OCI-LY1 (cell line): Measurements from ENCODE around the gene STAC3.

ENCODE experiments used
- H2AFZ ChIP-seq: fragments of 200-600 bp; sonication (generic), shearing (Covaris generic); 2 replicates; pipeline ENCODE4 v1.6.0; 2014; ENCODE audit warnings: antibody characterized with exemption, mild to moderate bottlenecking, low read length
- H3F3A ChIP-seq: fragments of 200-600 bp; sonication (generic), shearing (Covaris generic); 2 replicates; pipeline ENCODE4 v1.6.0; 2014; ENCODE audit warnings: mild to moderate bottlenecking, antibody characterized with exemption, low read length, moderate library complexity; ENCODE audit not compliant: insufficient read depth
- H3K27ac ChIP-seq: fragments of 200-600 bp; sonication (generic); 2 replicates; pipeline ENCODE4 v1.5.1; 2014; ENCODE audit warnings: low read length, mixed run types, mild to moderate bottlenecking, low read depth; ENCODE audit not compliant: poor library complexity, severe bottlenecking
- H3K27me3 ChIP-seq: fragments of 200-600 bp; sonication (generic); 2 replicates; pipeline ENCODE4 v1.6.0; 2014; ENCODE audit warnings: antibody characterized with exemption, mild to moderate bottlenecking, low read length, moderate library complexity; ENCODE audit not compliant: insufficient read depth
- H3K36me3 ChIP-seq: fragments of 200-600 bp; sonication (generic); 2 replicates; pipeline ENCODE4 v1.6.1; 2014; ENCODE audit warnings: mild to moderate bottlenecking, antibody characterized with exemption, low read length, moderate library complexity, mixed read lengths; ENCODE audit not compliant: insufficient read depth
- H3K4me1 ChIP-seq: fragments of 200-600 bp; sonication (generic); 2 replicates; pipeline ENCODE4 v1.5.1; 2014; ENCODE audit warnings: mild to moderate bottlenecking, low read length, moderate library complexity; ENCODE audit not compliant: insufficient read depth, severe bottlenecking
- H3K4me2 ChIP-seq: fragments of 200-600 bp; sonication (generic), shearing (Covaris generic); 2 replicates; pipeline ENCODE4 v1.6.1; 2014; ENCODE audit warnings: low read length
- H3K4me3 ChIP-seq: fragments of 200-600 bp; sonication (generic); 2 replicates; pipeline ENCODE4 v1.5.1; 2014; ENCODE audit warnings: low read length, low read depth, mild to moderate bottlenecking, mixed read lengths; ENCODE audit not compliant: poor library complexity, severe bottlenecking
- H3K79me2 ChIP-seq: fragments of 200-600 bp; shearing (Covaris generic); 2 replicates; pipeline ENCODE4 v1.6.1; 2016; ENCODE audit warnings: mixed run types, low read length, mixed read lengths; ENCODE audit not compliant: insufficient read depth
- H3K9ac ChIP-seq: fragments of 200-600 bp; sonication (generic), shearing (Covaris generic); 2 replicates; pipeline ENCODE4 v1.6.1; 2014; ENCODE audit warnings: mild to moderate bottlenecking, low read length, mixed read lengths
- H3K9me2 ChIP-seq: fragments of 200-600 bp; sonication (generic), shearing (Covaris generic); 2 replicates; pipeline ENCODE4 v1.6.1; 2014; ENCODE audit warnings: low read depth, mild to moderate bottlenecking, low read length, mixed read lengths
- H3K9me3 ChIP-seq: fragments of 200-600 bp; shearing (Covaris generic); 2 replicates; pipeline ENCODE4 v1.6.1; 2014; ENCODE audit warnings: low read length, mixed read lengths
- H4K20me1 ChIP-seq: fragments of 200-600 bp; sonication (generic), shearing (Covaris generic); 2 replicates; pipeline ENCODE4 v1.6.0; 2016; ENCODE audit warnings: mild to moderate bottlenecking, low read length; ENCODE audit not compliant: insufficient read depth
- EZH2 ChIP-seq: fragments of 200-600 bp; sonication (generic), shearing (Covaris generic); IDR thresholded peaks from 2 replicates; pipeline ENCODE4 v1.8.0; 2017; ENCODE audit warnings: borderline replicate concordance, mixed run types, mild to moderate bottlenecking, antibody characterized with exemption, low read length, moderate library complexity, mixed read lengths
- TF ChIP-seq, protein P1 (sequence below): fragments of 200-600 bp; sonication (generic), shearing (Covaris generic); IDR thresholded peaks from 2 replicates; pipeline ENCODE4 v1.5.1; 2017; ENCODE audit warnings: mild to moderate bottlenecking, antibody characterized with exemption, low read length, moderate library complexity, mixed read lengths

The STAC3 gene

GRCh38 chr12:57258977-57259970, 8.3 kb upstream of the STAC3 start:
- TF ChIP-seq, protein P1, sequence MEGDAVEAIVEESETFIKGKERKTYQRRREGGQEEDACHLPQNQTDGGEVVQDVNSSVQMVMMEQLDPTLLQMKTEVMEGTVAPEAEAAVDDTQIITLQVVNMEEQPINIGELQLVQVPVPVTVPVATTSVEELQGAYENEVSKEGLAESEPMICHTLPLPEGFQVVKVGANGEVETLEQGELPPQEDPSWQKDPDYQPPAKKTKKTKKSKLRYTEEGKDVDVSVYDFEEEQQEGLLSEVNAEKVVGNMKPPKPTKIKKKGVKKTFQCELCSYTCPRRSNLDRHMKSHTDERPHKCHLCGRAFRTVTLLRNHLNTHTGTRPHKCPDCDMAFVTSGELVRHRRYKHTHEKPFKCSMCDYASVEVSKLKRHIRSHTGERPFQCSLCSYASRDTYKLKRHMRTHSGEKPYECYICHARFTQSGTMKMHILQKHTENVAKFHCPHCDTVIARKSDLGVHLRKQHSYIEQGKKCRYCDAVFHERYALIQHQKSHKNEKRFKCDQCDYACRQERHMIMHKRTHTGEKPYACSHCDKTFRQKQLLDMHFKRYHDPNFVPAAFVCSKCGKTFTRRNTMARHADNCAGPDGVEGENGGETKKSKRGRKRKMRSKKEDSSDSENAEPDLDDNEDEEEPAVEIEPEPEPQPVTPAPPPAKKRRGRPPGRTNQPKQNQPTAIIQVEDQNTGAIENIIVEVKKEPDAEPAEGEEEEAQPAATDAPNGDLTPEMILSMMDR, result no peak
- no peak for TF ChIP-seq EZH2
- H3K4me3 ChIP-seq, result no peak overlapping the region

GRCh38 chr12:57255916-57256315, 4.9 kb upstream of the STAC3 start:
- Histone ChIP-seq H3K9ac (no peak overlapping the region), H3K4me2 (no peak overlapping the region), H3K27me3 (no peaks in the 10 kb centered on the region), H3K79me2 (no peaks in the 10 kb centered on the region), H3K27ac (no peak overlapping the region), H3F3A (no peaks in the 10 kb centered on the region), H3K9me2 (no peaks in the 10 kb centered on the region), H3K4me3 (no peak overlapping the region), H3K9me3 (no peaks in the 10 kb centered on the region), H2AFZ (no peak overlapping the region), H3K36me3 (peaks cover 41% of the 10 kb centered on the region), H3K4me1 (no peaks in the 10 kb centered on the region), H4K20me1 (no peaks in the 10 kb centered on the region)
- TF ChIP-seq, protein P1, result no peak
- no peak for TF ChIP-seq EZH2

More at GRCh38 chr12:57258977-57259970, 8.3 kb upstream of the STAC3 start:
- H4K20me1 ChIP-seq, result no peaks in the 10 kb centered on the region
- H3K79me2 ChIP-seq, result no peaks in the 10 kb centered on the region
- H2AFZ ChIP-seq, result no peak overlapping the region
- H3K9me2 ChIP-seq, result no peaks in the 10 kb centered on the region
- no peaks in the 10 kb centered on the region for H3K9me3 ChIP-seq
- peaks cover 4% of the 10 kb centered on the region for H3K4me1 ChIP-seq
- no peak overlapping the region for H3K9ac ChIP-seq
- peaks cover 49% of the 10 kb centered on the region for H3K36me3 ChIP-seq
- H3K27ac ChIP-seq, result no peak overlapping the region
- H3F3A ChIP-seq, result no peaks in the 10 kb centered on the region
- no peaks in the 10 kb centered on the region for H3K27me3 ChIP-seq
- H3K4me2 ChIP-seq, result no peak overlapping the region

DNA sequence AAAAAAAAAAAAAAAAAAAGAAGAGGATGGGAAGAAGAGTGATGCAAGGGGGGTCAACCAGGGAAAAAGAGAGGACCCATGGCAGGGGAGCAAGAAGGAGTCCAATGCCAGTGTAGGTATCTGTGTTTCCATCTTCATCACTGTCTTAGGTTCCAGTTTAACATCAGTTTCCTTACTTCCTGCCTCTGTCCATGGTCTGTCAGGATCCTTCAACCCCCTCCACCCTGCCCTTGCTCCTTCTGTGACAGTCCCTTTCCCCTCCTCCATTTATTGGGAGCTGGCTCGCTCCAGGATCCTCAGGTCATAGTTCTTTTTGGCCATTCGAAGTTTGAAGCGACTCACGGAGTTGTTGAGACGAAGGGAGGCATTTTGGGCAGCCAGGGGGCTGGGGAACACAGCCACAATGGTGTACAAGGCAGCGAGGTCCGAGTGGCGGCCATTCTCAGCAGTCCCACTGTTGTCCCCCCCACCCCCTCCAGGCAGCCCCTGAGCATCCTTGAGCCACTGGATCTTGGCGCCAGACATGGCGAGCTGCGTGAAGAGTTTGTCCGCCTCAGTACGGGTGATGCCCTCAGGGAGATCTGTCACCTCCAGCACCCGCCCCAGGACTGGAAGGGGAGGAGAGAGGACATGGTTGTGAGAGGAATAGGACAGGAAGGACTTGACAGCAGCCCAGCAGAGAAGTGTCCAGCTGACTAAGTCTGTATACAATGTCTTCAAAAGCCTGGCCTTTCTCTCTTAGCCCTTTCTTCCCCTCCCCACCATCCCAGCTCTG, 3.7 kb upstream of the STAC3 start:
- Histone ChIP-seq H3K36me3 (peaks cover 39% of the 10 kb centered on the region), H4K20me1 (no peaks in the 10 kb centered on the region), H3K9me3 (no peaks in the 10 kb centered on the region), H3K4me1 (no peaks in the 10 kb centered on the region), H3K79me2 (no peaks in the 10 kb centered on the region), H3K27ac (no peak overlapping the region), H3K4me2 (no peak overlapping the region), H3K27me3 (no peaks in the 10 kb centered on the region), H3F3A (no peaks in the 10 kb centered on the region), H3K4me3 (no peak overlapping the region), H2AFZ (no peak overlapping the region), H3K9me2 (no peaks in the 10 kb centered on the region), H3K9ac (no peak overlapping the region)
- TF ChIP-seq, protein P1, result no peak
- no peak for TF ChIP-seq EZH2
